ENCODE results near the gene FAM120C. TPM values are rescaled to one million over a fixed set of nuclear protein-coding genes. Genes with fewer than 3 reads are reported as not detected.

The FAM120C gene
- total RNA-seq, 2 donors from 2014 or later = 9.6 to 9.7 TPM

- Mint-ChIP-seq H3K9me3 (peaks cover 46% of the 10 kb centered on the region), H3K36me3 (ENCODE audit: low read depth) (peaks cover 17% of the 10 kb centered on the region), H3K27ac (no peak overlapping the region), H3K27me3 (ENCODE audit: insufficient read depth) (no peaks in the 10 kb centered on the region), H3K4me1 (peaks cover 24% of the 10 kb centered on the region), H3K4me3 (no peak overlapping the region)
- Histone ChIP-seq H3K4me1 (ENCODE audit: control insufficient read depth, insufficient read depth, low read length) (no peaks in the 10 kb centered on the region), H3K27ac (ENCODE audit: low read depth, low read length) (no peak overlapping the region), H3K36me3 (ENCODE audit: control insufficient read depth, insufficient read depth, low read length) (peaks cover 5% of the 10 kb centered on the region), H3K4me3 (ENCODE audit: low read length) (no peak overlapping the region), H3K9me3 (ENCODE audit: control insufficient read depth, low read length) (no peaks in the 10 kb centered on the region), H3K9ac (ENCODE audit: extremely low read depth, low read length, poor library complexity, severe bottlenecking) (no peak overlapping the region), H3K27me3 (ENCODE audit: control insufficient read depth, insufficient read depth, low read length, poor library complexity, severe bottlenecking) (no peaks in the 10 kb centered on the region)
- DNase-seq = no peak
- 78 to 92% methylated on average over 1 to 3 of the region's 5 CpGs for WGBS, 2 experiments (ENCODE audit: insufficient coverage in 1 of 2, insufficient read length in 1 of 2)
- no peak for TF ChIP-seq CTCF (conservative IDR thresholded peaks at IDR 0.05)
These were observed 4.7 kb downstream of the FAM120C start for GRCh38 chrX:54178100-54178940.

GRCh38 chrX:54177306-54177705 is 5.7 kb downstream of the FAM120C start:
- Mint-ChIP-seq H3K9me3 (peaks cover 48% of the 10 kb centered on the region), H3K4me1 (peaks cover 24% of the 10 kb centered on the region), H3K36me3 (ENCODE audit: low read depth) (peaks cover 20% of the 10 kb centered on the region), H3K27me3 (ENCODE audit: insufficient read depth) (no peaks in the 10 kb centered on the region), H3K27ac (no peak overlapping the region), H3K4me3 (no peak overlapping the region)
- 90 to 98% methylated on average over 2 of the region's 3 CpGs for WGBS, 2 experiments (ENCODE audit: insufficient coverage in 1 of 2, insufficient read length in 1 of 2)
- DNase-seq = no peak
- no peaks in the 10 kb centered on the region for H3K27me3 ChIP-seq (ENCODE audit: control insufficient read depth, insufficient read depth, low read length, poor library complexity, severe bottlenecking)
- no peak overlapping the region for H3K4me3 ChIP-seq (ENCODE audit: low read length)
- no peak for TF ChIP-seq CTCF (conservative IDR thresholded peaks at IDR 0.05)
- no peaks in the 10 kb centered on the region for H3K9me3 ChIP-seq (ENCODE audit: control insufficient read depth, low read length)
- H3K9ac ChIP-seq (ENCODE audit: extremely low read depth, low read length, poor library complexity, severe bottlenecking) = no peak overlapping the region
- peaks cover 5% of the 10 kb centered on the region for H3K36me3 ChIP-seq (ENCODE audit: control insufficient read depth, insufficient read depth, low read length)
- no peak overlapping the region for H3K27ac ChIP-seq (ENCODE audit: low read depth, low read length)
- no peaks in the 10 kb centered on the region for H3K4me1 ChIP-seq (ENCODE audit: control insufficient read depth, insufficient read depth, low read length)

- Histone ChIP-seq H3K27ac (ENCODE audit: low read depth, low read length) (no peak overlapping the region), H3K27me3 (ENCODE audit: control insufficient read depth, insufficient read depth, low read length, poor library complexity, severe bottlenecking) (no peaks in the 10 kb centered on the region), H3K36me3 (ENCODE audit: control insufficient read depth, insufficient read depth, low read length) (peaks cover 5% of the 10 kb centered on the region), H3K4me3 (ENCODE audit: low read length) (no peak overlapping the region), H3K9me3 (ENCODE audit: control insufficient read depth, low read length) (no peaks in the 10 kb centered on the region), H3K4me1 (ENCODE audit: control insufficient read depth, insufficient read depth, low read length) (no peaks in the 10 kb centered on the region), H3K9ac (ENCODE audit: extremely low read depth, low read length, poor library complexity, severe bottlenecking) (no peak overlapping the region)
- no peak for TF ChIP-seq CTCF (conservative IDR thresholded peaks at IDR 0.05)
- peaks cover 42% of the 10 kb centered on the region for H3K9me3 Mint-ChIP-seq
- 96% methylated on average over 3 of the region's 3 CpGs; no CpG with 5 or more reads in 1 of the 2 experiments for WGBS, 2 experiments (ENCODE audit: insufficient coverage in 1 of 2, insufficient read length in 1 of 2)
- no peaks in the 10 kb centered on the region for H3K27me3 Mint-ChIP-seq (ENCODE audit: insufficient read depth)
- H3K4me1 Mint-ChIP-seq = no peaks in the 10 kb centered on the region
- no peak overlapping the region for H3K4me3 Mint-ChIP-seq
- H3K27ac Mint-ChIP-seq = no peak overlapping the region
- no peak for DNase-seq
- H3K36me3 Mint-ChIP-seq (ENCODE audit: low read depth) = peaks cover 20% of the 10 kb centered on the region
These were observed 9.3 kb downstream of the FAM120C start for GRCh38 chrX:54173791-54174190.
